Kidney epithelial cell (primary cell): ENCODE measurements around the gene LITAFD. TPM values are rescaled to one million over a fixed set of nuclear protein-coding genes. Genes with fewer than 3 reads are reported as not detected.

Experiments used
- DNase-seq: peaks from one replicate; pipeline ENCODE4 v3.0.0-alpha.2; 2010; ENCODE audit warnings: low read depth
- H3K27me3 ChIP-seq: 2 replicates; pipeline ENCODE4 v1.6.0; 2011; ENCODE audit warnings: low read length; ENCODE audit not compliant: control insufficient read depth, insufficient read depth
- H3K36me3 ChIP-seq: 2 replicates; pipeline ENCODE4 v1.5.1; 2011; ENCODE audit warnings: low read length; ENCODE audit not compliant: control insufficient read depth, insufficient read depth
- H3K4me3 ChIP-seq: 2 replicates; pipeline ENCODE4 v1.5.1; 2011; ENCODE audit warnings: low read depth, mild to moderate bottlenecking, control low read depth, low read length
- CTCF ChIP-seq: IDR thresholded peaks from 2 replicates; pipeline ENCODE4 v1.5.1; 2011; ENCODE audit warnings: mild to moderate bottlenecking, moderate library complexity, low read length, control low read depth, inconsistent platforms; ENCODE audit not compliant: insufficient read depth, poor library complexity, severe bottlenecking
- total RNA-seq: library from RNA; depleted of rRNA; stranded (reverse); fragments of >200 nt; gene quantifications from 2 replicates; pipeline ENCODE4 v1.2.3, GENCODE V29; 2015

Gene LITAFD
- total RNA-seq, 1 donor from 2014 or later = not detected

DNA sequence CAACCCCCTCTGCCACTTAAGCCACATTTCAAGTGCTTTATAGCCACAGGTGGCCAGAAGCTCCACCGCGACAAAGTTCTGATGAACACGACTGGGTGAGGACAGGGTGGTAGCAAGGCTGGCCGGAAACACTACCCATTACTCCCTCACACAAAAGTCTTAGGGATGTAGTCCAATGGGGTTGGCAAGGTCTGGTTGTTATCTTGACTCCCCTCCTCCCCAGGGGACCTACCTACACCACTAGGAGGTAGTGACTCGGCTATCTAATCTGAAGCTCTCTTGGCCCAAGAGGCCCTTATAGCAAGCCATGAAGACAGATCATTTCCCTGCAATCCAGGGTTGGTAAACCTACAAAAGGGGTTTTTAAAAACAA is 8.4 kb downstream of the LITAFD start:
- Histone ChIP-seq H3K27me3 (no peaks in the 10 kb centered on the region), H3K4me3 (no peak overlapping the region), H3K36me3 (peaks cover 6% of the 10 kb centered on the region)
- TF ChIP-seq CTCF = no peak
- DNase-seq = no peak

DNA sequence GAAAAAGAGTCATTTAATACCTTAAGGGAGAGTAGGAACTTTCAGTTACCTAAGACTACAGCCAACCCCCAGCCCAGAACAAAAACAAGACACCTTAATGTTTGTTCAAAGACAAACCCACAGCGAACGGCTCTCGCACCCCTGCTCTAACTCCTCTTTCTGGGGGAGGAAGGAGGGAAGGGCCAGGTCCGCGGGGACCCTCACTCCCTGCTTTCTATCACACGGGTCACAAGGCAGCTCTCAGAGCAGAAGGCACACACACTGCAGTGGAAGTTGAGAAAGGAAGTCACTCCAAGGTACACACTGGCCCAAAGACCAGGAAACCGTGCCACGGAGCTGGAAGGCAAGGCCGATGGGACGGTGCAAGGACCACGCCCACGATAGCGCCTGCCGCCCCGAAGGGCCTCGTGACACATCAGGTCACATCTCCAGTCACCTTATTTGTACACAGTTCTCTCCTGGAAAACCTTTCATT is 10.0 kb downstream of the LITAFD start:
- DNase-seq = no peak
- no peak overlapping the region for H3K4me3 ChIP-seq
- no peaks in the 10 kb centered on the region for H3K27me3 ChIP-seq
- H3K36me3 ChIP-seq = peaks cover 6% of the 10 kb centered on the region
- TF ChIP-seq CTCF = no peak

DNA sequence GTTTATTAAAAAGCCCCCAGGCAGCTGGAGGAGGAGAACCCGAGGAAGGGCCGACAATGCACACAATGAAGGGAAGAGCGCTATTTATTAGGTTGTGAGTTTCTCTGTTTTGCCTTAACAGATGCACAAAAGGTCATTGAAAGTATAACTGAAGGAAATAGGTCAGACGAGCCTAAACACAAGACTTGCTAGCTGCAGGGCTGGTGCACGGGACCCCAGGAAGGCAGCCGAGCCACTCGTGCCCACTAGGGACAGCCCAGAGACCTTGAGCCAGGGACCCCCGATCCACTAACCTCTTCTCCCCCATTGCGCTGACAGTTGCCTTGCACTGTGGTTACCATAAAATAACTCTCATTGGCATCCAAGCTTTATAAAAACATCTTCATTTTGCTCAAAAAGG is 11.3 kb downstream of the LITAFD start:
- TF ChIP-seq CTCF = no peak
- DNase-seq = no peak
- peaks cover 4% of the 10 kb centered on the region for H3K36me3 ChIP-seq
- no peaks in the 10 kb centered on the region for H3K27me3 ChIP-seq
- no peak overlapping the region for H3K4me3 ChIP-seq

- no peak for DNase-seq
- no peak for TF ChIP-seq CTCF
- Histone ChIP-seq H3K36me3 (peaks cover 4% of the 10 kb centered on the region), H3K27me3 (no peaks in the 10 kb centered on the region), H3K4me3 (no peak overlapping the region)
These were observed 12.0 kb downstream of the LITAFD start for GRCh38 chr16:8893976-8894690.

DNA sequence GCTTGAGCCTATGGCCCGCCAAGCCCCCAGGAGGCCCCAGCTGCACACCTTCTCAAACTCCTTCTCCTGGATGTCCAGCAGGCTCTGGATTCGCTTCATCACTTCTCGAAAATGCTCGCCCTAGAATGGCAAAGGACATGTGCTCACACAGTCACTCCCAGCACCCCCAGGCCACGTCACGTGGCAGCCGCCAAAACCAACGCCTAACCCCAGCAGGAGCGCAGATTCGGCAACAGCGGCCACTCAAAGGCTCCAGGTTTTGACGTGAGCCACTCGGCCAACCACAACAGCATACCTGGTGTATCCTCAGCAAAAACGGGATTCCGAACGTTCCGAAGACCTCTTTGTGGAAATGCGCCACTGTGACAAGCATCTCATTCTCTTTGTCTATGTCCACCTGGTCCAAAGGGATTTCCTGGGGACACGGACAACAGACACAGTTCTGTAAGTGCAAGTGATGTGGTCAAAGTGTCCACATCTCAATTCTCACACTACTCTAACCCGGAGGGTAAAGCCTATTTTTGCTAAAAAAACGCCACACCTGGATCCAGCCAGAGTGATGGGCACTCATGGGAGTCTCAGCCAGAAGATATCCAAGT is 12.7 kb downstream of the LITAFD start:
- DNase-seq = no peak
- Histone ChIP-seq H3K36me3 (peaks cover under 1% of the 10 kb centered on the region), H3K4me3 (no peak overlapping the region), H3K27me3 (no peaks in the 10 kb centered on the region)
- no peak for TF ChIP-seq CTCF
